ENCODE data around the gene ELOB.

ELOB gene

DNA sequence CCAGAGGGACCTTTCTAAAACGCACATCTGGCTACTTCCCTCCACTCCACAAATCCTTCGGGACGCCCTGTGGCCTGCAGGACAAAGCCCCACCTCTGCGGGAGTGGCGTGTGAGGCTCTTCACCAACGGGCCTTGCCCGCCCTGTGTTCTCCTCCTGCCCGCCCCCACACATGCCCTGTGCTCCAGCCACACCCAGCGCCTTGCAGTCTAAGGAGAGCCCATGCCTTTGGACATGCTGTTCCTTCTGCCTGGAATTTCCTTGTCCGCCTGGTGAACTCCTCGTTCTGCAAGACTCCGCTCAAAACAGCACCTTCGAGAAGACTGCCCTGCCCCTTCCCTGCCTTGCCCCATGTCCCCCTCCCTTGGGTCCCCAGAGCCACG is 7.4 kb downstream of the ELOB start:
- H3K4me2 ChIP-seq (ENCODE audit: low read length, poor library complexity, severe bottlenecking), result no peak overlapping the region
- H3K14ac ChIP-seq (ENCODE audit: low read length in 2 of 2), result no peak overlapping the region
- no peak overlapping the region for H3K27ac ChIP-seq (ENCODE audit: low read length, poor library complexity, severe bottlenecking)
- H3K23ac ChIP-seq (ENCODE audit: low read length in 2 of 2), result no peak overlapping the region
- no peak overlapping the region for H4K8ac ChIP-seq (ENCODE audit: low read length)
- no peaks in the 10 kb centered on the region for H3K9me3 ChIP-seq (ENCODE audit: control insufficient read depth, low read length)
- no peak overlapping the region for H2AFZ ChIP-seq (ENCODE audit: low read depth, low read length)
- peaks cover 23% of the 10 kb centered on the region for H3K79me1 ChIP-seq (replicated peaks; ENCODE audit: low read length, poor library complexity, severe bottlenecking)
- no peak overlapping the region for H2BK12ac ChIP-seq (ENCODE audit: low read length in 2 of 2)
- WGBS, result 93% methylated on average over 14 of the region's 14 CpGs
- H3K27me3 ChIP-seq (ENCODE audit: control insufficient read depth in 1 of 2, insufficient read depth in 1 of 2, low read length in 2 of 2), result no peaks in the 10 kb centered on the region
- DNase-seq, result no peak
- H3K9ac ChIP-seq (ENCODE audit: low read length), result no peak overlapping the region
- no peak overlapping the region for H3K4me3 ChIP-seq (ENCODE audit: insufficient read depth in 1 of 2, low read depth in 1 of 2, low read length in 2 of 2)
- H2AK5ac ChIP-seq (ENCODE audit: low read length, severe bottlenecking), result no peak overlapping the region
- peaks cover 29% of the 10 kb centered on the region for H3K4me1 ChIP-seq (ENCODE audit: control insufficient read depth, insufficient read depth, low read depth, low read length)
- H3K4ac ChIP-seq (ENCODE audit: low read depth in 1 of 2, low read length in 2 of 2), result no peak overlapping the region
- H2BK120ac ChIP-seq (ENCODE audit: low read depth, low read length), result no peak overlapping the region
- peaks cover 97 to 98% of the 10 kb centered on the region in 2 experiments for H3K36me3 ChIP-seq (ENCODE audit: control insufficient read depth in 1 of 2, insufficient read depth in 2 of 2, low read depth in 1 of 2, low read length in 2 of 2)
- no peak overlapping the region for H2BK5ac ChIP-seq (ENCODE audit: low read depth, low read length, poor library complexity, severe bottlenecking)
- H2BK15ac ChIP-seq (ENCODE audit: low read depth, poor library complexity, severe bottlenecking), result no peak overlapping the region
- H3K18ac ChIP-seq (ENCODE audit: low read depth in 1 of 2, low read length in 2 of 2), result no peak overlapping the region
- no peak overlapping the region for H4K91ac ChIP-seq (ENCODE audit: low read length)

DNA sequence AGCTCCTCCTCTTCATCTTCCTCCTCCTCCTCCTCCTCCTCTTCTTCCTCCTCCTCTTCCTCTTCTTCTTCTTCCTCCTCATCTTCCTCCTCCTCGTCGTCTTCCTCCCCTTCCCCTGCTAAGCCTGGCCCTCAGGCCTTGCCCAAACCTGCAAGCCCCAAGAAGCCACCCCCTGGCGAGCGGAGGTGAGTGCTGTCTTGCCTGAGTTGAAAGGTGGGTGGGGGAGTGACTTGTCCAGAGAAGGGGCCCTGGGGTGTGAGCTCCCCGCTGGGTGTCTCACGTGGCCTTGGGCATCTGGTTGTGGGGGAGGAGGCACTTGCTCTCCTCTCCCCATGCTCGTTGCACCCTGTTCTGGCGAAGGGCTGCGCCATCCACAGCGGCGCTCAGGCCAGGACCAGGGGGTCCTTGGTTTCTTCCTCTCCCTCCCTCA is 8.0 kb downstream of the ELOB start:
- Histone ChIP-seq H2BK5ac (ENCODE audit: low read depth, low read length, poor library complexity, severe bottlenecking) (no peak overlapping the region), H2BK12ac (ENCODE audit: low read length in 2 of 2) (no peak overlapping the region), H2AK5ac (ENCODE audit: low read length, severe bottlenecking) (no peak overlapping the region), H3K4me1 (ENCODE audit: control insufficient read depth, insufficient read depth, low read depth, low read length) (peaks cover 27% of the 10 kb centered on the region), H3K9me3 (ENCODE audit: control insufficient read depth, low read length) (no peaks in the 10 kb centered on the region), H2BK15ac (ENCODE audit: low read depth, poor library complexity, severe bottlenecking) (no peak overlapping the region), H3K23ac (ENCODE audit: low read length in 2 of 2) (no peak overlapping the region), H4K8ac (ENCODE audit: low read length) (no peak overlapping the region), H3K27ac (ENCODE audit: low read length, poor library complexity, severe bottlenecking) (no peak overlapping the region), H2AFZ (ENCODE audit: low read depth, low read length) (no peak overlapping the region), H3K4me3 (ENCODE audit: insufficient read depth in 1 of 2, low read depth in 1 of 2, low read length in 2 of 2) (no peak overlapping the region), H3K4me2 (ENCODE audit: low read length, poor library complexity, severe bottlenecking) (no peak overlapping the region), H3K14ac (ENCODE audit: low read length in 2 of 2) (no peak overlapping the region), H2BK120ac (ENCODE audit: low read depth, low read length) (no peak overlapping the region), H3K18ac (ENCODE audit: low read depth in 1 of 2, low read length in 2 of 2) (no peak overlapping the region), H3K9ac (ENCODE audit: low read length) (peak overlapping the region; percentile 26), H3K27me3 (ENCODE audit: control insufficient read depth in 1 of 2, insufficient read depth in 1 of 2, low read length in 2 of 2) (no peaks in the 10 kb centered on the region), H3K79me1 (replicated peaks; ENCODE audit: low read length, poor library complexity, severe bottlenecking) (peaks cover 21% of the 10 kb centered on the region), H4K91ac (ENCODE audit: low read length) (no peak overlapping the region), H3K4ac (ENCODE audit: low read depth in 1 of 2, low read length in 2 of 2) (no peak overlapping the region), H3K36me3 (ENCODE audit: control insufficient read depth in 1 of 2, insufficient read depth in 2 of 2, low read depth in 1 of 2, low read length in 2 of 2) (peaks cover 98 to 99% of the 10 kb centered on the region in 2 experiments)
- no peak for DNase-seq
- WGBS, result 92% methylated on average over 9 of the region's 11 CpGs

DNA sequence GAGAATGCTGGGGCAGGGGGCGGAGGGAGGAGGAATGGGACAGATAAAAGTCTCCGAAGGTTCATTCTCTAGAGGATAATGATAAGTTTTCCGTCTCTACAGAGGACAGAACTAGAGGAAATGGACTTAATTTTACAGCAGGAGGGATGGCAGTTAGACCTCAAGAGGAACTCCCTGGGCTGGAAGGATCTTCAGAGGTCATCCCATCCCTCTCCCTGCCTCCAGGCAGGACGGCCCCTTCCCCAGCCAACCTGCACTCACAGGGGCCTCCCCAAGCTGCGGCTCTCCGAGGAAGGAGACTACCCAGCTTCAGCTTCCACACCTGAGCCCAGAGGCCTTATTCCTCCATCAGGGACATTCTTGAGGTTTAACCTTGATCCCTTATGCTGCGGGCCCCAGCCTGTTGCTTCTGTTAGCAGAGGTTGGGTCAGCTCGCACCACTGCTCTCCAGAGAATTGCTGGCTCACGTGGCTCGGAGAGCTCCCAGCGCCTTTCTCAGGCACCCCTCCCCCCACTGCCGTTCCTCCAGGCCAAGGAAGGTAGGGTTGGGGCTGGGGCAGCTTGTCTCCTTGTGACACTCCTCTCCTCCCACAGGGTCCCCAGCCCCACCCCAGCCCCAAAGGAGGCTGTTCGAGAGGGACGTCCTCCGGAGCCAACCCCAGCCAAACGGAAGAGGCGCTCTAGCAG is 8.5 kb downstream of the ELOB start:
- Histone ChIP-seq H3K23ac (ENCODE audit: low read length in 2 of 2) (no peak overlapping the region), H3K4ac (ENCODE audit: low read depth in 1 of 2, low read length in 2 of 2) (no peak overlapping the region), H3K14ac (ENCODE audit: low read length in 2 of 2) (no peak overlapping the region), H3K18ac (ENCODE audit: low read depth in 1 of 2, low read length in 2 of 2) (no peak overlapping the region), H4K8ac (ENCODE audit: low read length) (no peak overlapping the region), H3K79me1 (replicated peaks; ENCODE audit: low read length, poor library complexity, severe bottlenecking) (peaks cover 25% of the 10 kb centered on the region), H2AK5ac (ENCODE audit: low read length, severe bottlenecking) (no peak overlapping the region), H3K4me2 (ENCODE audit: low read length, poor library complexity, severe bottlenecking) (no peak overlapping the region), H3K27ac (ENCODE audit: low read length, poor library complexity, severe bottlenecking) (peak overlapping the region; percentile 9), H2BK15ac (ENCODE audit: low read depth, poor library complexity, severe bottlenecking) (no peak overlapping the region), H2BK120ac (ENCODE audit: low read depth, low read length) (no peak overlapping the region), H3K9ac (ENCODE audit: low read length) (peak overlapping the region; percentile 26), H2BK5ac (ENCODE audit: low read depth, low read length, poor library complexity, severe bottlenecking) (no peak overlapping the region), H3K27me3 (ENCODE audit: control insufficient read depth in 1 of 2, insufficient read depth in 1 of 2, low read length in 2 of 2) (no peaks in the 10 kb centered on the region), H3K4me3 (ENCODE audit: insufficient read depth in 1 of 2, low read depth in 1 of 2, low read length in 2 of 2) (no peak overlapping the region), H3K4me1 (ENCODE audit: control insufficient read depth, insufficient read depth, low read depth, low read length) (peaks cover 27% of the 10 kb centered on the region), H2BK12ac (ENCODE audit: low read length in 2 of 2) (no peak overlapping the region), H2AFZ (ENCODE audit: low read depth, low read length) (no peak overlapping the region), H3K36me3 (ENCODE audit: control insufficient read depth in 1 of 2, insufficient read depth in 2 of 2, low read depth in 1 of 2, low read length in 2 of 2) (peaks cover 97 to 98% of the 10 kb centered on the region in 2 experiments), H4K91ac (ENCODE audit: low read length) (no peak overlapping the region), H3K9me3 (ENCODE audit: control insufficient read depth, low read length) (no peaks in the 10 kb centered on the region)
- 97% methylated on average over 12 of the region's 17 CpGs for WGBS
- no peak for DNase-seq

DNA sequence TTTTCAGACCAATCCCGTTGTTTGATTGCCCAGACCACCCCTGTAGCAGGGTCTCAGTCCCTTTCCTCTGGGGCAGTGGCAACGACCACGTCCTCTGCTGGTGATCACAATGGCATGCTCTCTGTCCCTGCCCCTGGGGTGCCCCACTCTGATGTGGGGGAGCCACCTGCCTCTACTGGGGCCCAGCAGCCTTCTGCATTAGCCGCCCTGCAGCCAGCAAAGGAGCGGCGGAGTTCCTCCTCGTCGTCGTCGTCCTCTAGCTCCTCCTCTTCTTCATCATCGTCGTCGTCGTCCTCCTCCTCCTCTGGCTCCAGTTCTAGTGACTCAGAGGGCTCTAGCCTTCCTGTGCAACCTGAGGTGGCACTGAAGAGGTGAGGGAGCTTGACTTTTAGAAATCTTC is 9.2 kb downstream of the ELOB start:
- Histone ChIP-seq H3K4me3 (ENCODE audit: insufficient read depth in 1 of 2, low read depth in 1 of 2, low read length in 2 of 2) (no peak overlapping the region), H3K27ac (ENCODE audit: low read length, poor library complexity, severe bottlenecking) (no peak overlapping the region), H3K36me3 (ENCODE audit: control insufficient read depth in 1 of 2, insufficient read depth in 2 of 2, low read depth in 1 of 2, low read length in 2 of 2) (peaks cover 97 to 98% of the 10 kb centered on the region in 2 experiments), H4K91ac (ENCODE audit: low read length) (no peak overlapping the region), H3K9me3 (ENCODE audit: control insufficient read depth, low read length) (no peaks in the 10 kb centered on the region), H3K4me2 (ENCODE audit: low read length, poor library complexity, severe bottlenecking) (no peak overlapping the region), H2BK15ac (ENCODE audit: low read depth, poor library complexity, severe bottlenecking) (no peak overlapping the region), H2AK5ac (ENCODE audit: low read length, severe bottlenecking) (no peak overlapping the region), H3K14ac (ENCODE audit: low read length in 2 of 2) (no peak overlapping the region), H3K79me1 (replicated peaks; ENCODE audit: low read length, poor library complexity, severe bottlenecking) (peaks cover 30% of the 10 kb centered on the region), H2AFZ (ENCODE audit: low read depth, low read length) (no peak overlapping the region), H3K27me3 (ENCODE audit: control insufficient read depth in 1 of 2, insufficient read depth in 1 of 2, low read length in 2 of 2) (no peaks in the 10 kb centered on the region), H3K4me1 (ENCODE audit: control insufficient read depth, insufficient read depth, low read depth, low read length) (peaks cover 23% of the 10 kb centered on the region), H2BK12ac (ENCODE audit: low read length in 2 of 2) (no peak overlapping the region), H2BK5ac (ENCODE audit: low read depth, low read length, poor library complexity, severe bottlenecking) (no peak overlapping the region), H4K8ac (ENCODE audit: low read length) (no peak overlapping the region), H2BK120ac (ENCODE audit: low read depth, low read length) (no peak overlapping the region), H3K4ac (ENCODE audit: low read depth in 1 of 2, low read length in 2 of 2) (no peak overlapping the region), H3K18ac (ENCODE audit: low read depth in 1 of 2, low read length in 2 of 2) (no peak overlapping the region), H3K9ac (ENCODE audit: low read length) (no peak overlapping the region), H3K23ac (ENCODE audit: low read length in 2 of 2) (no peak overlapping the region)
- 92% methylated on average over 14 of the region's 14 CpGs for WGBS
- DNase-seq, result no peak
